Testis (tissue), 2 donors: Measurements from ENCODE around the gene ITPR2.

ENCODE experiments used
- CTCF ChIP-seq, 3 experiments: fragments of 450-650 bp in 2 of 3; fragments of 200-600 bp in 1 of 3; sonication (generic) in 1 of 3; IDR thresholded peaks; one replicate each; pipeline ENCODE4 v1.5.1; 2016 to 2019; ENCODE audit warnings: antibody characterized with exemption in 3 of 3, mild to moderate bottlenecking in 2 of 3, moderate library complexity in 1 of 3
- POLR2A ChIP-seq: fragments of 450-650 bp; IDR thresholded peaks from one replicate; pipeline ENCODE4 v1.6.1; 2017; ENCODE audit warnings: antibody characterized with exemption, mild to moderate bottlenecking, moderate library complexity

- TF ChIP-seq CTCF (IDR thresholded peaks at IDR 0.05): no peak
- no peak for TF ChIP-seq POLR2A
These were observed 115.2 kb downstream of the ITPR2 start for GRCh38 chr12:26717757-26718156.
